Activated T-cell treated with anti-CD3 and anti-CD28 coated beads for 48 hours (primary cell): ENCODE data around the gene ADGRG2.

Experiments
- DNase-seq: peaks from one replicate; pipeline ENCODE4 v3.0.0-alpha.2; 2020; ENCODE audit warnings: low read depth

Gene ADGRG2

DNA sequence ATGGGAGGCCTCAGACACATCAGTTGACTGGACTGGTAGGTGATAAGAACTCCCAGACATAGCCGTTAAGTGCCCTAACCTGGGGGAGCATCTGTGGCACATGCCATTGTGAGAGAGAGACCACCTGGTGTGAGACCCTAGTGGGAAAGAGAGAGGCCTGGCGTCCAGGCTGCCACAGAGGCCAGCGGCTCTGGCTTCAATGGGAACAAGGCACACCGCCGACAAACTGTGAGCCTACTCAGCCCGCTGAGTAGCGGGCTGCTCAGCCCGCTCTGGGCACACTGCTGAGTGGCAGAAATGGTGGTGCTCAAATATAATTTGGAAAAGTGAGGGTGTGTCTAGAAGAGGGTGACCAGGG lies 172.3 kb downstream of the ADGRG2 start:
- no peak for DNase-seq

DNA sequence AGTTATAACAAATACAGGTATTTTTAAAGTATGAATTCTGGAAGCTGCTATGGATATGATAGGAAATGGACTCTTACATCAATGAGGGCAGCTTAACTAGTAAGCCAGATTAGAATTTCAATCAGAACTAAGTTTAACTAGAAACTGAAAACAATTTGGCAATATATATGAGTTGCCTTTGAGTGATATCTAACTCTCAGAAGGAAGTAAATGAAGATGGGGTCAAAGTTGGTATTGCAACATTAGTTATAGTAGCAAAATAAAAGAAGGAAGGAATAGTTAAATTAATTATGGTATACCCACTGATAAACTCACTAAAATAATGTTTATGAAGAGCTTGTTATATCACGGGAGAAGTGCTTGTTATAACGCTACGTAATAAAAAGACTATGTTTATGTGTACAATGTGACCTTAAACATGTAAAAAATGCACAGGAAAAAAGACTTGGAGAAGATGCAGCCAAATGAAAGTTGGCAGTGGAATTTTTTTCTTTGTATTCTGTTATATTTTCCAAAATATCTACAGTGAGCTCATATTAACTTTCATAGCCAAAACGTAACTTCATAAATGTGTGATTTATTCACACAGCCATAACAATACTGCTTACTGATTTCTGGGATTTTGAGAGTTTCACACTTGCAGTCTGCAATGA lies 172.9 kb downstream of the ADGRG2 start:
- DNase-seq = no peak

DNA sequence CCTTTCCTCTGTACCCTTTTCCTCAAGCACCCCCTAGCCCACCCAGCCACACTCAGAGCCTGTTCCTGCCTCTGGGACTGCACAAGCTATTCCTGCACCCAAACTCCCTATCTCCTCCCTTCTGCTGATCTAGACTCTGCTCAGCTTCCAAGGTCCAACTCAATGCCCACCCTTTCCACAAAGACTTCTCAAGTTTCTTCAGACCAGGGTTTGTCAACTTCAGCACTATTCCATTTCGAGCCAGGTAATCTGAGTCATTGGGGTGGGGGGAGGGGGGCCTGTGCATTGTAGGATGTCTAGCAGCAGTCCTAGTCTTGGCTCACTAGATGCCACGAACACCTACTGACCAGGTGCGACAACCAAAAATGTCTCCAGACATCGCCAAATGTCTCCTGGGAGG lies 175.7 kb downstream of the ADGRG2 start:
- no peak for DNase-seq

DNA sequence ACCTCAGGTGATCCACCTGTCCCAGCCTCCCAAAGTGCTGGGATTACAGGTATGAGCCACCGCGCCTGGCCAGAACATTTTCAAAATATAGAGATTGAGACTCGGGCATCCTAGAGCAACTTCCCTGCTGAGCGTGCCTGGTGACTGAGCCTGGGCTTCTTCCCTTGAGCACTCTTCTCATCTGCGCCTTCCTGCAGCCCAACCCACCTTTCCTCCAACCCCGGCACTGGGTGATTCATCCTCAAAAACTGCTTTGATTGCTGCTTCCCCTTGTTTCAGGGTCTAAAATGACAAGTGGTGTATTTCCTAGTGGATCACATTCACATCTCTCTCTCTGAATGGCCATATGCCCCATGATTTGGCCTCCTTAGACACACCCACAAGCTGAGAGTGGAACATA lies 176.1 kb downstream of the ADGRG2 start:
- DNase-seq = no peak

DNA sequence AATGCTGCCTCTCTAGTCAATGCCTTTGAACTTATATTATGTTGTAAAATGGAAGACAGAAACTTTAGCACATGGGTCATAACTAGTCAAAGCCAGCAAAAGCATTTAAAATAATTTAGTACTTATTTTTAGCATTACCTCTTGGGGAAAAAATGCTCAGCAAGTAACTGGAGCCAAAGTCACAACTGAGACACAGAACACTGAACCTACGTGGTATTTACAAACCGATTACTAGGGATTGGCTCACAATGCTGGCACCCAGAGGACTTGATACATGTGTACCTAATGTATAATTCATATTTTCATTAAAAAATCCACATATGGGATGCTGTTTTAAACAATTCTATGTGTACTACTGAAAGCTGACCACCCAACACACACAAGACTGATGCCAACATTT lies 176.8 kb downstream of the ADGRG2 start:
- DNase-seq = no peak

DNA sequence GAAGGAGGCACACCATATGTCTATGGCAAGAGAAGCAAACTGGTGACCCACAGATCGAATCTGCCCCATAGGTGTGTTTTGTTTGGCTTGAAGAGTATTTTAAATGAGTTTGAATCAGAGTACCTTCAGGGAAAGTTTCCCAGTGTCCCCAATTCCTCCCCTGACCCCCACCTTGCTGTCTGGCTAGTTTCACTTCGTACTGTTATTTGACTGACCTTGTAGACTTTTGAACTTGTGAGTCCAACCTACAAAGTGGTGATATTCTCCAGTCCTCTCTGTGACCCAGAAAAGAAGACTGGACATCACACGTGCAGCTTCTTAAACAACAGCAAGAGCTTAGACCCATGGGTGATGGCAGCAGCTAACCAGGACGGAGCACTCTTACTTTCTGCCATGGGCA lies 177.8 kb downstream of the ADGRG2 start:
- no peak for DNase-seq

DNA sequence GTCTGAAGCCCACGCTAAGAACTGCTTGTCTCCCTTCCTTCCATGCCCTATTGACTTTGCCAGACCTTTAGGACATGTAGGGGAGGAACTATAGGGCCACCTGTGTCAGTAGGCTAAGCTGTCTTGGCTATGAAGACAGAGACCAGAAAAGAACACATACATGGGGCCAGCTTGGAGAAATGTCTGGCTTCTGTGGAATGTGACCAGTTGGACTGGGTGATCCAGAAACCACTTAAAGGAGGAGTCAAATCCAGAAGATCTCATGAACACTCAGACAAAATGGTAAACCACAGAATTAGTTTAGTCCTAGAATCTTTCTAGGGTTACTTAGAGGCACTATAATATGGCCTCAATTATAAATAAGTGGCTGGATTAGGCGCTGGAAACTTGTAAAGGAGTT lies 180.4 kb downstream of the ADGRG2 start:
- DNase-seq = no peak
